ENCODE data around the gene DCHS2. TPM values are rescaled to one million over a fixed set of nuclear protein-coding genes. Genes with fewer than 3 reads are reported as not detected.

Gene DCHS2
- total and polyA plus RNA-seq, 10 of the 15 experiments (the other 5 are each of a cell fraction or from before 2014, with no cell fraction given) = 0.01 to 0.31 (median 0.06) TPM; not detected in 3

DNA sequence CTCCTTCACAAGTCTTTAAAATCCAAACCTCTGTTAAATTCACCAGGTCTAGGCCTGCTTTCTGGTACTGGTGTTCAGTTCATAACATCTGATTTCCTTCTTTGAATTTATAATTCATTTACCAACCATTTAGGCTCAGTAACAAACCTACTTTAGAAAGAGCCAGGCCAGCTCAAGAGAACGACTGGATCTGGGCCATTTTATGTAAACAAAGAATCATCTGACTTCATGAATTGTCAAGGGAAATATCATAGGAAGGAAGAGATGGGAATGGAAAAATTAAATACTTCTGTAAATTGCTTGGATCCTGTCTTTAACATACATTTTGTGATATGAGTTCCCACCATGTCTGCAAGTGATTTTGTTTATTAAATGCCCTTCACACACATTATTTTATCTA is 36.5 kb downstream of the DCHS2 start:
- no peak overlapping the region for H3K4me3 ChIP-seq
- no peaks in the 10 kb centered on the region for H3K36me3 ChIP-seq (ENCODE audit: control insufficient read depth in 2 of 2, insufficient read depth in 2 of 2, low read length in 1 of 2)
- 0% methylated on average over 1 of the region's 1 CpG for WGBS (ENCODE audit: insufficient coverage, insufficient replicate concordance, low lambda C conversion rate, missing lambda C conversion rate)
- no peak overlapping the region for H3K4me2 ChIP-seq (ENCODE audit: control insufficient read depth, insufficient read depth)
- RAD21 ChIA-PET (ENCODE audit: unreplicated experiment) = no interaction called here
- no peaks in the 10 kb centered on the region for H3K9me3 ChIP-seq (replicated peaks; ENCODE audit: control insufficient read depth, insufficient read depth, low read length)
- H3K9ac ChIP-seq (ENCODE audit: control insufficient read depth, insufficient read depth, low read length) = no peak overlapping the region
- FAIRE-seq (no peak), ATAC-seq (no peak), DNase-seq (ENCODE audit: low read depth, low spot score) (no peak)
- H3K4me1 ChIP-seq (ENCODE audit: control insufficient read depth, insufficient read depth, low read length) = no peaks in the 10 kb centered on the region
- no peaks in the 10 kb centered on the region for H3K79me2 ChIP-seq (ENCODE audit: control insufficient read depth, insufficient read depth, low read length)
- no peaks in the 10 kb centered on the region; a peak in 1 of 4 replicates for H3K27me3 ChIP-seq (replicated peaks in 1 of 2; ENCODE audit: control insufficient read depth in 2 of 2, insufficient read depth in 2 of 2, low read length in 1 of 2)
- H3K27ac ChIP-seq (ENCODE audit: control insufficient read depth, insufficient read depth) = no peak overlapping the region
- no peak overlapping the region for H2AFZ ChIP-seq (ENCODE audit: control insufficient read depth, low read depth, low read length)
- CTCF ChIA-PET = no interaction called here
- BruUV-seq (replicated peaks) = no TSS peak
- in situ Hi-C loops (cut with MboI) = no loop called here
- TF ChIP-seq, protein P1, sequence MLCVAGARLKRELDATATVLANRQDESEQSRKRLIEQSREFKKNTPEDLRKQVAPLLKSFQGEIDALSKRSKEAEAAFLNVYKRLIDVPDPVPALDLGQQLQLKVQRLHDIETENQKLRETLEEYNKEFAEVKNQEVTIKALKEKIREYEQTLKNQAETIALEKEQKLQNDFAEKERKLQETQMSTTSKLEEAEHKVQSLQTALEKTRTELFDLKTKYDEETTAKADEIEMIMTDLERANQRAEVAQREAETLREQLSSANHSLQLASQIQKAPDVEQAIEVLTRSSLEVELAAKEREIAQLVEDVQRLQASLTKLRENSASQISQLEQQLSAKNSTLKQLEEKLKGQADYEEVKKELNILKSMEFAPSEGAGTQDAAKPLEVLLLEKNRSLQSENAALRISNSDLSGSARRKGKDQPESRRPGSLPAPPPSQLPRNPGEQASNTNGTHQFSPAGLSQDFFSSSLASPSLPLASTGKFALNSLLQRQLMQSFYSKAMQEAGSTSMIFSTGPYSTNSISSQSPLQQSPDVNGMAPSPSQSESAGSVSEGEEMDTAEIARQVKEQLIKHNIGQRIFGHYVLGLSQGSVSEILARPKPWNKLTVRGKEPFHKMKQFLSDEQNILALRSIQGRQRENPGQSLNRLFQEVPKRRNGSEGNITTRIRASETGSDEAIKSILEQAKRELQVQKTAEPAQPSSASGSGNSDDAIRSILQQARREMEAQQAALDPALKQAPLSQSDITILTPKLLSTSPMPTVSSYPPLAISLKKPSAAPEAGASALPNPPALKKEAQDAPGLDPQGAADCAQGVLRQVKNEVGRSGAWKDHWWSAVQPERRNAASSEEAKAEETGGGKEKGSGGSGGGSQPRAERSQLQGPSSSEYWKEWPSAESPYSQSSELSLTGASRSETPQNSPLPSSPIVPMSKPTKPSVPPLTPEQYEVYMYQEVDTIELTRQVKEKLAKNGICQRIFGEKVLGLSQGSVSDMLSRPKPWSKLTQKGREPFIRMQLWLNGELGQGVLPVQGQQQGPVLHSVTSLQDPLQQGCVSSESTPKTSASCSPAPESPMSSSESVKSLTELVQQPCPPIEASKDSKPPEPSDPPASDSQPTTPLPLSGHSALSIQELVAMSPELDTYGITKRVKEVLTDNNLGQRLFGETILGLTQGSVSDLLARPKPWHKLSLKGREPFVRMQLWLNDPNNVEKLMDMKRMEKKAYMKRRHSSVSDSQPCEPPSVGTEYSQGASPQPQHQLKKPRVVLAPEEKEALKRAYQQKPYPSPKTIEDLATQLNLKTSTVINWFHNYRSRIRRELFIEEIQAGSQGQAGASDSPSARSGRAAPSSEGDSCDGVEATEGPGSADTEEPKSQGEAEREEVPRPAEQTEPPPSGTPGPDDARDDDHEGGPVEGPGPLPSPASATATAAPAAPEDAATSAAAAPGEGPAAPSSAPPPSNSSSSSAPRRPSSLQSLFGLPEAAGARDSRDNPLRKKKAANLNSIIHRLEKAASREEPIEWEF (IDR thresholded peaks at IDR 0.05; ENCODE audit: insufficient replicate concordance, low read depth, low read length) = no peak
- TF ChIP-seq CBX5 (IDR thresholded peaks at IDR 0.05; ENCODE audit: low read depth) = no peak
- TF ChIP-seq RUNX3 (IDR thresholded peaks at IDR 0.05; ENCODE audit: low read length) = no peak
- no peak for TF ChIP-seq BHLHE40 (IDR thresholded peaks at IDR 0.05; ENCODE audit: borderline replicate concordance in 1 of 2, low read depth in 2 of 2, low read length in 1 of 2)
- TF ChIP-seq, protein P2, sequence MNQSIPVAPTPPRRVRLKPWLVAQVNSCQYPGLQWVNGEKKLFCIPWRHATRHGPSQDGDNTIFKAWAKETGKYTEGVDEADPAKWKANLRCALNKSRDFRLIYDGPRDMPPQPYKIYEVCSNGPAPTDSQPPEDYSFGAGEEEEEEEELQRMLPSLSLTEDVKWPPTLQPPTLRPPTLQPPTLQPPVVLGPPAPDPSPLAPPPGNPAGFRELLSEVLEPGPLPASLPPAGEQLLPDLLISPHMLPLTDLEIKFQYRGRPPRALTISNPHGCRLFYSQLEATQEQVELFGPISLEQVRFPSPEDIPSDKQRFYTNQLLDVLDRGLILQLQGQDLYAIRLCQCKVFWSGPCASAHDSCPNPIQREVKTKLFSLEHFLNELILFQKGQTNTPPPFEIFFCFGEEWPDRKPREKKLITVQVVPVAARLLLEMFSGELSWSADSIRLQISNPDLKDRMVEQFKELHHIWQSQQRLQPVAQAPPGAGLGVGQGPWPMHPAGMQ (IDR thresholded peaks at IDR 0.05; ENCODE audit: borderline replicate concordance) = no peak
- SMC1A ChIA-PET (ENCODE audit: uncharacterized antibody, unreplicated experiment) = no interaction called here
- POLR2A ChIA-PET = no interaction called here
- intact Hi-C loops (cut with micrococcal nuclease; ENCODE audit: unreplicated experiment) = no loop called here
- no peaks in the 10 kb centered on the region for H4K20me1 ChIP-seq (ENCODE audit: control insufficient read depth, insufficient read depth)

Measured in GM12878 (cell line).